B cell (primary cell): ENCODE results near the gene NOTUM. TPM values are rescaled to one million over a fixed set of nuclear protein-coding genes. Genes with fewer than 3 reads are reported as not detected.

Source experiments
- ATAC-seq: fragments of 200-7000 bp; cut with Tn5 transposase; one replicate; pipeline ENCODE4 v1.10.0; 2021; ENCODE audit warnings: low read depth, mild to moderate bottlenecking, moderate number of reproducible peaks, moderate library complexity
- CTCF ChIA-PET: fragments of 350-600 bp; sonication (Branson Sonifier 250); formaldehyde crosslinking; loops from one replicate; lab custom pipeline; 2021; ENCODE audit warnings: antibody characterized with exemption, inconsistent platforms; lab: Charles Lee
- POLR2A ChIA-PET: fragments of 350-600 bp; sonication (Branson Sonifier 250); formaldehyde crosslinking; loops from one replicate; lab custom pipeline; 2021; ENCODE audit warnings: antibody characterized with exemption; lab: Charles Lee
- DNase-seq: peaks from one replicate; pipeline ENCODE4 v3.0.0; 2013
- H2AFZ ChIP-seq: 2 replicates; pipeline ENCODE4 v1.6.1; 2012; ENCODE audit warnings: mild to moderate bottlenecking, low read depth, low read length; ENCODE audit not compliant: insufficient read depth, poor library complexity, severe bottlenecking
- H3K27ac ChIP-seq, 2 donors: 1 replicate in 1 of 2; 2 replicates in 1 of 2; pipeline ENCODE4 v1.5.1; 2012 to 2013; ENCODE audit warnings: low read length in 2 of 2, mild to moderate bottlenecking in 2 of 2, moderate library complexity in 1 of 2
- H3K27me3 ChIP-seq, 4 experiments: fragments of 200-600 bp in 1 of 4; sonication (generic) in 1 of 4; replicated peaks in 1 of 4; 1 replicate in 2 of 4; 2 replicates in 2 of 4; pipeline versions ENCODE4 v1.6.1 to v1.7.0; 2013 to 2016; ENCODE audit warnings: low read length in 3 of 4, mild to moderate bottlenecking in 2 of 4, mixed read lengths in 1 of 4, moderate library complexity in 1 of 4; ENCODE audit not compliant: insufficient read depth in 4 of 4, control insufficient read depth in 3 of 4; ENCODE audit errors: control extremely low read depth in 1 of 4
- H3K36me3 ChIP-seq, 2 experiments: replicated peaks in 1 of 2; 1 replicate in 1 of 2; 2 replicates in 1 of 2; pipeline versions ENCODE4 v1.6.1 to v1.7.1; 2013; ENCODE audit warnings: low read length in 1 of 2; ENCODE audit not compliant: insufficient read depth in 2 of 2, control insufficient read depth in 1 of 2; ENCODE audit errors: control extremely low read depth in 1 of 2, extremely low read depth in 1 of 2
- H3K4me1 ChIP-seq, 2 donors: fragments of 200-600 bp in 1 of 2; sonication (generic) in 1 of 2; 1 replicate in 1 of 2; 2 replicates in 1 of 2; pipeline versions ENCODE4 v1.5.1 to v1.6.1; 2013 to 2017; ENCODE audit warnings: low read length in 2 of 2; ENCODE audit not compliant: control insufficient read depth in 2 of 2, insufficient read depth in 2 of 2
- H3K4me2 ChIP-seq: replicated peaks from 2 replicates; pipeline ENCODE3; 2012; ENCODE audit warnings: mild to moderate bottlenecking, low read depth, low read length; ENCODE audit not compliant: poor library complexity, severe bottlenecking
- H3K4me3 ChIP-seq, 5 experiments: fragments of 200-600 bp in 1 of 5; sonication (generic) in 1 of 5; 1 replicate in 3 of 5; 2 replicates in 2 of 5; pipeline versions ENCODE4 v1.5.1 to v1.7.0; 2011 to 2016; ENCODE audit warnings: low read length in 4 of 5, mild to moderate bottlenecking in 4 of 5, low read depth in 2 of 5, control low read depth in 1 of 5, moderate library complexity in 1 of 5; ENCODE audit not compliant: insufficient read depth in 1 of 5; ENCODE audit errors: control extremely low read depth in 1 of 5, extremely low read depth in 1 of 5
- H3K79me2 ChIP-seq: fragments of 200-600 bp; sonication (generic); one replicate; pipeline ENCODE4 v1.6.0; 2016; ENCODE audit warnings: low read length; ENCODE audit not compliant: control insufficient read depth, insufficient read depth
- H3K9ac ChIP-seq: fragments of 200-600 bp; sonication (generic); 2 replicates; pipeline ENCODE4 v1.6.1; 2017; ENCODE audit warnings: mild to moderate bottlenecking, low read length, moderate library complexity
- H3K9me3 ChIP-seq, 3 donors: one replicate each; pipeline versions ENCODE4 v1.6.1 to v1.7.1; 2013; ENCODE audit warnings: low read length in 2 of 3; ENCODE audit not compliant: control insufficient read depth in 2 of 3, insufficient read depth in 1 of 3; ENCODE audit errors: control extremely low read depth in 1 of 3
- H4K20me1 ChIP-seq: 2 replicates; pipeline ENCODE4 v1.6.0; 2012; ENCODE audit warnings: mild to moderate bottlenecking, low read length; ENCODE audit not compliant: insufficient read depth, control insufficient read depth, poor library complexity, severe bottlenecking
- H3K27ac Mint-ChIP-seq: one replicate; pipeline ENCODE4 v1.8.0; 2021; ENCODE audit warnings: mixed read lengths
- H3K27me3 Mint-ChIP-seq: one replicate; pipeline ENCODE4 v1.8.0; 2021; ENCODE audit warnings: mixed read lengths
- H3K4me1 Mint-ChIP-seq: one replicate; pipeline ENCODE4 v1.8.0; 2021; ENCODE audit warnings: mixed read lengths
- H3K4me3 Mint-ChIP-seq: one replicate; pipeline ENCODE4 v1.8.0; 2021; ENCODE audit warnings: mixed read lengths
- H3K9me3 Mint-ChIP-seq: one replicate; pipeline ENCODE4 v1.8.0; 2022; ENCODE audit warnings: mixed read lengths; ENCODE audit not compliant: insufficient read depth
- EZH2 ChIP-seq: IDR thresholded peaks from 2 replicates; pipeline ENCODE4 v1.6.1; 2012; ENCODE audit warnings: borderline replicate concordance, low read depth, mild to moderate bottlenecking, moderate library complexity, low read length; ENCODE audit not compliant: insufficient read depth, poor library complexity, severe bottlenecking
- WGBS: methylation state at CpG from one replicate; pipeline ENCODE4 v1.1.5; 2013; ENCODE audit warnings: missing lambda C conversion rate; ENCODE audit not compliant: insufficient coverage; 5-methylcytosine and 5-hydroxymethylcytosine counted together
- intact Hi-C: fragments of 100-400 bp; cut with micrococcal nuclease; formaldehyde crosslinking; loops from one replicate; pipeline ENCODE4 v1.10.0; 2022
- polyA plus RNA-seq: library from polyadenylated mRNA; depleted of rRNA; stranded (reverse); fragments of >200 nt; gene quantifications from 2 replicates; pipeline ENCODE4 v1.2.3, GENCODE V29; 2012
- total RNA-seq, 2 donors: library from RNA; stranded (reverse); fragments of 120-200 nt in 1 of 2; gene quantifications; 1 replicate in 1 of 2; 2 replicates in 1 of 2; pipeline versions ENCODE4 v1.2.3 to v1.2.4, GENCODE V29; 2013 to 2022
- TF ChIP-seq, protein P1 (sequence below): fragments of 200-600 bp; IDR thresholded peaks from one replicate; pipeline ENCODE4 v1.8.0; 2022; ENCODE audit warnings: antibody characterized with exemption, mild to moderate bottlenecking

The NOTUM gene
- total and polyA plus RNA-seq, 2 donors (not counting 1 experiment from before 2014, with no cell fraction given) = not detected

DNA sequence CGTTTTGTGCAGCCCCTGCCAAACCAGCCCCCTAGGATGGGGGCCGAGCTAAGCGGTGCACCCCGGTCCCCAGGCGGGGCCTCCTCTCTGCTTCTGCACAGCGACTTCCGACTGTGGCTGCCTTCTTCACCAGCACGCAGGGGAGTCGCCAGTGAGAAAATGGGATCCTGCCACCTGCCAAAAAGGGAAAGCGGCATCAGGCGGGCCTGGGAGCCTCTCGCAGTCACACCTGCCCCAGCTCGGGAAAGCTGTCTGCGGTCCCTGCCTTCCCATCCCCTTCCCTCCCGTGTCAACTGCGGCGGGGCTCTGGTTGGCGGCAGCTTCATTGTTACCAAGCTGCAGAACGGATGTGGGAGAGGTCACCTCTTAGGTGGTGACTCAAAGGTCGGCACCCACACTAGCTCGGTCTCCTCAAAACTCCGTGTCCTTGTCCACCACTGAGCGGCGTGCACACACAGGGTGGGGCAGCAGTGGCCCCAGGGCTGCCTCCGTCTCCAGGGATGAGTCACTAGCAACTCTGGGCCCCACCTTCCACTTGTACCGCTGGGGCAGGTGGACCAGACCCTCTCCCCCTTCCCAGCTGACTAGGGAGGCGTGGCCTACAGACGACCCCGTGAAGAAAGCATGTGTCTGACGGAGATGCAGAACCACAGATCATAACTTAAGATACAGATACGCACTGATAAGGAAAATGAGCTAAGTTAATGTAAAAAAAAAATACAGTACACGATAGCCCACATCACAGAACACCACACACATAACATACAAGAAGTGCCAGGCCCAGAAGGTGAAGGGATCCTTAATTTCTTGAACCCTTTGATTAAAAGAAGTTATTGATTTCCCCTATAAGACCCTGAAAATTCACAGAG, 48.3 kb downstream of the NOTUM start:
- peaks cover 50% of the 10 kb centered on the region for H3K79me2 ChIP-seq
- peaks cover 18 to 30% of the 10 kb centered on the region in 2 donors for H3K4me1 ChIP-seq
- no peak overlapping the region for H3K4me3 ChIP-seq
- intact Hi-C loops = no loop called here
- Mint-ChIP-seq H3K27ac (peak overlapping the region; percentile 24), H3K27me3 (no peaks in the 10 kb centered on the region), H3K9me3 (no peaks in the 10 kb centered on the region), H3K4me3 (peak overlapping the region; percentile 76), H3K4me1 (peaks cover 23% of the 10 kb centered on the region)
- CTCF ChIA-PET = interaction anchor here (1.3 to 1.7 kb wide), 2 partner anchors 15 to 43 kb away, joined by 3 to 4 read pairs; partner anchors contain the start of gene MAFG
- POLR2A ChIA-PET = interaction anchor here (0.6 kb wide), 1 partner anchor 275 kb away, joined by 5 read pairs; no protein-coding TSS in a partner anchor
- no peak overlapping the region for H2AFZ ChIP-seq
- H3K27me3 ChIP-seq = no peaks in the 10 kb centered on the region
- H3K9me3 ChIP-seq = peaks cover 0 to 3% (median 0%) of the 10 kb centered on the region in 3 donors
- TF ChIP-seq EZH2 = no peak
- TF ChIP-seq, protein P1, sequence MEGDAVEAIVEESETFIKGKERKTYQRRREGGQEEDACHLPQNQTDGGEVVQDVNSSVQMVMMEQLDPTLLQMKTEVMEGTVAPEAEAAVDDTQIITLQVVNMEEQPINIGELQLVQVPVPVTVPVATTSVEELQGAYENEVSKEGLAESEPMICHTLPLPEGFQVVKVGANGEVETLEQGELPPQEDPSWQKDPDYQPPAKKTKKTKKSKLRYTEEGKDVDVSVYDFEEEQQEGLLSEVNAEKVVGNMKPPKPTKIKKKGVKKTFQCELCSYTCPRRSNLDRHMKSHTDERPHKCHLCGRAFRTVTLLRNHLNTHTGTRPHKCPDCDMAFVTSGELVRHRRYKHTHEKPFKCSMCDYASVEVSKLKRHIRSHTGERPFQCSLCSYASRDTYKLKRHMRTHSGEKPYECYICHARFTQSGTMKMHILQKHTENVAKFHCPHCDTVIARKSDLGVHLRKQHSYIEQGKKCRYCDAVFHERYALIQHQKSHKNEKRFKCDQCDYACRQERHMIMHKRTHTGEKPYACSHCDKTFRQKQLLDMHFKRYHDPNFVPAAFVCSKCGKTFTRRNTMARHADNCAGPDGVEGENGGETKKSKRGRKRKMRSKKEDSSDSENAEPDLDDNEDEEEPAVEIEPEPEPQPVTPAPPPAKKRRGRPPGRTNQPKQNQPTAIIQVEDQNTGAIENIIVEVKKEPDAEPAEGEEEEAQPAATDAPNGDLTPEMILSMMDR = no peak
- no peak overlapping the region for H3K27ac ChIP-seq
- peaks cover 72% of the 10 kb centered on the region for H4K20me1 ChIP-seq
- no peak overlapping the region for H3K4me2 ChIP-seq
- H3K36me3 ChIP-seq = peaks cover 0 to 36% of the 10 kb centered on the region in 2 experiments
- H3K9ac ChIP-seq = no peak overlapping the region
- WGBS = 96% methylated on average over 26 of the region's 32 CpGs
- DNase-seq (no peak), ATAC-seq (no peak)

DNA sequence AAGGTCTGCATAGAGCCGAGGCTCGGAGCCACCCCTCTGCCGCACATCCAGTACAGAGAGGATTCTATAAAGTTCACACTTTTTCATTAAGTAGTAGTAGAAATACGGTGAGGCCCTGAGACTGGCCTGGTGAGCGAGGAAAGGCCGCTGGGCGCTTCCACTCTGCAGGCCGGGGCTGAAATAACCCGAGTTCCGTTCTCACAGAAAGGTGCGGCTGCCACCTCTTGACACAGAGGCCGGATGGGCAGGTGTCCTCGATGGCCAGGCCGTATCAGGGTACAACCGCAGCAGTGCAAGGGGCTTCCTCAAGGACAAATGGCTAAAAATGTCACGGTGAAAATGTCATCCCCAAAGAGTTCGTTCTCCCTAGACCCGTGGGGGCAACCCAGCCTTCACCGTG, 49.0 kb downstream of the NOTUM start:
- no peak for ATAC-seq
- CTCF ChIA-PET = interaction anchor here (1.3 kb wide), 1 partner anchor 16 kb away, joined by 3 read pairs; the partner anchor contains the start of gene MAFG
- POLR2A ChIA-PET = interaction anchor here (0.6 kb wide), 1 partner anchor 66 kb away, joined by 3 read pairs; no protein-coding TSS in a partner anchor

More for the DNA sequence above, 49.0 kb downstream of the NOTUM start:
- no peak for DNase-seq
- Histone ChIP-seq H3K36me3 (peaks cover 0 to 38% of the 10 kb centered on the region in 2 experiments), H3K27ac (peak overlapping the region in 1 of 2 donors; percentile 46), H3K79me2 (peaks cover 45% of the 10 kb centered on the region), H3K27me3 (no peaks in the 10 kb centered on the region), H4K20me1 (peaks cover 66% of the 10 kb centered on the region), H2AFZ (no peak overlapping the region), H3K4me3 (peak overlapping the region in 1 of 5 experiments; percentile 28), H3K4me2 (peak overlapping the region; percentile 71), H3K4me1 (peaks cover 14 to 25% of the 10 kb centered on the region in 2 donors), H3K9ac (no peak overlapping the region), H3K9me3 (peaks cover 0 to 3% (median 0%) of the 10 kb centered on the region in 3 donors)
- Mint-ChIP-seq H3K9me3 (no peaks in the 10 kb centered on the region), H3K4me1 (peaks cover 19% of the 10 kb centered on the region), H3K4me3 (peak overlapping the region; percentile 76), H3K27me3 (no peaks in the 10 kb centered on the region), H3K27ac (no peak overlapping the region)
- TF ChIP-seq EZH2 = no peak
- TF ChIP-seq, protein P1 = no peak
- WGBS = 87% methylated on average over 19 of the region's 19 CpGs
- intact Hi-C loops = loop anchor here (1.0 to 2.0 kb wide), 4 partner anchors 15 to 111 kb away; partner anchors contain the start of genes ALYREF, ANAPC11, LRRC45 and MAFG
